GM10266 (cell line): ENCODE measurements around the gene PUM1.

ENCODE experiments used
- DNase-seq: peaks from one replicate; pipeline ENCODE4 v3.0.0; 2012; ENCODE audit errors: extremely low spot score
- CTCF ChIP-seq: IDR thresholded peaks from 2 replicates; pipeline ENCODE4 v1.5.1; 2012; ENCODE audit warnings: mild to moderate bottlenecking, low read depth; ENCODE audit not compliant: control insufficient read depth, insufficient read depth; ENCODE audit errors: missing control alignments

Gene PUM1

GRCh38 chr1:30991862-30992606 lies 73.5 kb downstream of the PUM1 start:
- TF ChIP-seq CTCF: no peak
- no peak for DNase-seq

- TF ChIP-seq CTCF: no peak
- DNase-seq: no peak
Observed at GRCh38 chr1:30990591-30990990, 74.9 kb downstream of the PUM1 start.

GRCh38 chr1:30988045-30988444 lies 77.5 kb downstream of the PUM1 start:
- no peak for DNase-seq
- no peak for TF ChIP-seq CTCF

GRCh38 chr1:30986755-30987154 lies 78.8 kb downstream of the PUM1 start:
- no peak for TF ChIP-seq CTCF
- no peak for DNase-seq

- no peak for TF ChIP-seq CTCF
- DNase-seq: no peak
Observed at GRCh38 chr1:30984991-30985503, 80.5 kb downstream of the PUM1 start.

GRCh38 chr1:30984165-30984889 lies 81.2 kb downstream of the PUM1 start:
- no peak for DNase-seq
- no peak for TF ChIP-seq CTCF

- DNase-seq: no peak
- TF ChIP-seq CTCF: no peak
Observed at GRCh38 chr1:30982937-30983336, 82.6 kb downstream of the PUM1 start.
